Measurements from ENCODE around the gene PTGDS. TPM values are rescaled to one million over a fixed set of nuclear protein-coding genes. Genes with fewer than 3 reads are reported as not detected.

PTGDS gene
- polyA plus RNA-seq, 4 donors, result 27.8 to 104 (median 33.5) TPM

GRCh38 chr9:136972335-136972734 is 5.0 kb upstream of the PTGDS start:
- DNase-seq (ENCODE audit: low read depth in 4 of 4, low spot score in 3 of 4), result no peak

- no peak for DNase-seq (ENCODE audit: low read depth in 4 of 4, low spot score in 3 of 4)
These were observed 4.6 kb upstream of the PTGDS start for GRCh38 chr9:136972743-136973142.

GRCh38 chr9:136973618-136974617 is 3.4 kb upstream of the PTGDS start:
- no peak for DNase-seq (ENCODE audit: low read depth in 4 of 4, low spot score in 3 of 4)

GRCh38 chr9:136974817-136975535 is 2.3 kb upstream of the PTGDS start:
- no peak for DNase-seq (ENCODE audit: low read depth in 4 of 4, low spot score in 3 of 4)

- no peak for DNase-seq (ENCODE audit: low read depth in 4 of 4, low spot score in 3 of 4)
These were observed 1.7 kb upstream of the PTGDS start for GRCh38 chr9:136975644-136976043.

- no peak for DNase-seq (ENCODE audit: low read depth in 4 of 4, low spot score in 3 of 4)
These were observed 357 bp downstream of the PTGDS start for GRCh38 chr9:136977649-136978072.

DNA sequence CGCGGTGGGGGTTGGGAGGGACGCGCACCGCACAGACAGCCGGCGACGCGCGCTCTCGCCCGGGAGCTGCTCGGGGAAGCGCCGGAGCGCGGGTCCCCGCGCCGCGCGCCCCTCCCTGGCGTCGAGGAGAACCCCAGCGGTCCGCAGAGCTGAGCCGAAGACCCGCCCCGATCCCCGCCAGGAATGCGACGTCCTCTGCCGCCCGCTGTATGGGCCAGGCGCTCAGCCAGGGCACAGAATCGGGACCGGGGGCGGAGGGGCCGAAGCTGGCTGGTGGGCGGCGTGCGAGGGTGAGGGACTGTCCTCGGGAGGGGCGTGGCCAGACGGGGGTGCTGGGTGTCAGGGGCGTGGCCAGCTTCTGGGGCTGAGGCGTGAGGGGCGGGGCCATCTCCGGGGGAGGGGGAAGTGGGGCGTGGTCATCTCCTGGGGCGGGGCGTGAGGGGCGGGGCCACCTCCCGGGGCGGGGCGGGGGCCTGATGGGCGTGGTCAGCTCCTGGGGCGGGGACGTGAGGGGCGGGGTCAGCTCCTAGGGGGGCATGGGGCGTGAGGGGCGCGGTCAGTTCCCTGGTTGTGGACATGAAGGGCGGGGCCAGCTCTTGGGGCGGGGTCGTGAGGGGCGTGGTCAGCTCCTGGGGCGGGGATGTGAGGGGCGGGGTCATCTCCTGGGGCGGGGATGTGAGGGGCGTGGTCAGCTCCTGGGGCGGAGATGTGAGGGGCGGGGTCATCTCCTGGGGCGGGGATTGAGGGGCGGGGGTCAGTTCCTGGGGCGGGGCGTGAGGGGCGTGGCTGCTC is 965 bp downstream of the PTGDS start:
- DNase-seq (ENCODE audit: low read depth in 4 of 4, low spot score in 3 of 4), result no peak

DNA sequence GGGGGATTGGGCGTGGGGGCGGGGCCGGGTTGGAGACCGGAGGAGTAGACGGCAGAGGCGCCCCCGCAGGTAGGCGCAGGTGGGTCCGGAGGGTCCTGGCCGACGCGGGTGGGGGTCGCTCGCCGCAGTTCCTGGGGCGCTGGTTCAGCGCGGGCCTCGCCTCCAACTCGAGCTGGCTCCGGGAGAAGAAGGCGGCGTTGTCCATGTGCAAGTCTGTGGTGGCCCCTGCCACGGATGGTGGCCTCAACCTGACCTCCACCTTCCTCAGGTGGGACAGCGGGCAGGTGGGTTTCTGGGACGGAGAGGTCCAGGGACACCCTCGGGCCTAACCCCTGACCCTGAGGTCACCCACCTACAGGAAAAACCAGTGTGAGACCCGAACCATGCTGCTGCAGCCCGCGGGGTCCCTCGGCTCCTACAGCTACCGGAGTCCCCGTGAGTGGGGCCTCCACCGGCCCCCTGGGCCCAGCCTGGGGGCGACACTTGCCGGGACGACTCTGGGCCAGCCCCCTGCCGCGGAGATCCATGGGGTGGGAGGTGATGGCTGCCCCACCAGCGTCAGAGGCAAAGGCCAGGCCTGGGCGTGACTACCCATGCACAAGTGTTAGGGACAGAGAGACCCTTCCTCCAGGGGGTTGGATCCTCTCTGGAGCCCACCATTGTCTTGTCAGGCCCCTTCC is 1.7 kb downstream of the PTGDS start:
- no peak for DNase-seq (ENCODE audit: low read depth in 4 of 4, low spot score in 3 of 4)

DNA sequence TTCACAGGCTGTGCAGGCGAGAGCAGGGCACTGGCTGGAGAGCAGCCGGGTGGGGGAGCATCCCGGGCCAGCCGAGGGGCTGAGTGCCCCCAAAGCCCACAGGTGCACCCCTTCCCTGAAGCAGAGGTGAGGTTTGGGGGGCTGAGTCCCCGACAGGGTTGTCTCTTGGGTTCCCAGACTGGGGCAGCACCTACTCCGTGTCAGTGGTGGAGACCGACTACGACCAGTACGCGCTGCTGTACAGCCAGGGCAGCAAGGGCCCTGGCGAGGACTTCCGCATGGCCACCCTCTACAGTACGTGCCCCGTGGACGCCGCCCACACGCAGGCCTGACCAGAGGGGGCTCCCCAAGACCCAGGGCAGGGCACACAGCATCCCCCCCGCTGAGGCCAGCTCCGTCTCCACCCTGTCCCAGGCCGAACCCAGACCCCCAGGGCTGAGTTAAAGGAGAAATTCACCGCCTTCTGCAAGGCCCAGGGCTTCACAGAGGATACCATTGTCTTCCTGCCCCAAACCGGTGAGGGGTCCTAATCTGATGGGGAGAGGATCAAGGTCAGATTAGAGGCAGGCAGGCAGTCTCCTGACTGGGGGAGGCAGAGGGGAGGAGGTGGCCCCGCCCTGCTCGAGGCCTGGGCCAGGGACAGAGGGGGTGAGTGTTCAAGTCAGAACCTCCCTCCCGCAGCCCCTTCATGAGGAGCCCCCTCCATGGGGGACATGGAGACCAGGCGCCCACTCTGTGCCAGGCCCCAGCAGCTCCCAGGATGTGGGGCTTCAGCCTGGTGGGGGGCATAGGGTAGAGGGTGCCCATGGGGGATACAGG is 2.7 kb downstream of the PTGDS start:
- no peak for DNase-seq (ENCODE audit: low read depth in 4 of 4, low spot score in 3 of 4)

DNA sequence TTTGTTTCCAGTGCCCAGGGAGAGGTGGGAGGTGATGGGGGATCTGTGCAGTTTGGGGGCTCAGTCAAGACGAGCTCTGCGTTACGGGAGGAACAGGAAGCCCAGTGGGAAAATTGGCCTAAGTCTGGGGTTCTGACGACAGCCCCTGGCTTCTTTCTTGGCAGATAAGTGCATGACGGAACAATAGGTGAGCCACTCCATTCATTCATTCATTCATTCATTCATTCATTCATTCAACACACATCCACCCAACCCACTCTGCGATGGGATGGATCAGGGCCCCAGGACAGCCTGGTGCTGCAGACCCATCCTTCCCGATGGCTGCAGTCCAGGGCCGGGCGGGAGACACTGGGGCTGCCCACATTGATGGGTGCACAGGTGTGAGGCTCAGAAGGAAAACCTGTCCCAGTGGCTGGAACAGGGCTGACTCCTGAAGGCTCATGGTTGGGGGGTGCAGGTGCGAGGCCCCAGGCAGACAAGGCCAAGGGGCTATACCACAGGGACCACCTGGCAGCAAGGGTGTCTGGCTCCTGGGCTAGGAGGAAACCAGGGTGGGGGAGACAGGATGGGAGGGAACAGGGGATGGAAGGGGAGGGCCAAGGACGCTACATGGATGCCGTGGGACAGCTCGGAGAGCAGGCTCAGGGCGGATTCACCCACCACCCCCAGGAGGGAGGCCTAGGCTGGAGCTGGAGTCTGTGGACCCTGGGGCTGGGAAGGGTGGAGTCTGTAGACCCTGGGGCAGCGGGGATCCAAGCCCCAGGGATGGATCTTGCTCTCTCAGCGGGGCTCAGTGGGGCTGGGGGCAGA is 3.6 kb downstream of the PTGDS start:
- DNase-seq (ENCODE audit: low read depth in 4 of 4, low spot score in 3 of 4), result no peak

DNA sequence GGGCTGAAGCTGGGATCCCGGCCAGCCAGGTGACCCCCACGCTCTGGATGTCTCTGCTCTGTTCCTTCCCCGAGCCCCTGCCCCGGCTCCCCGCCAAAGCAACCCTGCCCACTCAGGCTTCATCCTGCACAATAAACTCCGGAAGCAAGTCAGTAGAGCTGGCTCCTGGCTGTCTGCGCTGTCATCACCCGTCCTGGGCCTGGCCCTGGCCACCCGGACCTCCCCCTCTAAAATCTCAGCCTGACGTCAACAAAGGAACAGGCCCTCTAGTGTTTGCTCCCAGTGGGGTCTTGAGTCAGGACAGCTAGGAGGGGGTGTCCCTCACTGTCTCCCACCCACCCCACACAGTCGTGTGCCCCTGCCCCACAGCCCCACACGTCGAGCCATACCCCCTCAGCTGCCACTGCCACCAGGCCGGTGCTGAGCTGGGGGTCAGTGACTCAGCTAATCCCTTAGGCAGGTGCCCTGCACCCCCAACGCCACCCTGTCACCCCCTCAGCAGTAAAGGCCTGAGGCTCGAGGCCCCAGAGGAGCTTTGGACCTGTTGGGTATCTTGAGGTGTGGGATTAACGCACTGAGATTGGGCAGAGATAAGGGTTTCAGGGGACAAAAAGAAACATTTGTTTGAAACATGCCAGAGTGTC is 4.4 kb downstream of the PTGDS start:
- DNase-seq (ENCODE audit: low read depth in 4 of 4, low spot score in 3 of 4), result no peak

DNA sequence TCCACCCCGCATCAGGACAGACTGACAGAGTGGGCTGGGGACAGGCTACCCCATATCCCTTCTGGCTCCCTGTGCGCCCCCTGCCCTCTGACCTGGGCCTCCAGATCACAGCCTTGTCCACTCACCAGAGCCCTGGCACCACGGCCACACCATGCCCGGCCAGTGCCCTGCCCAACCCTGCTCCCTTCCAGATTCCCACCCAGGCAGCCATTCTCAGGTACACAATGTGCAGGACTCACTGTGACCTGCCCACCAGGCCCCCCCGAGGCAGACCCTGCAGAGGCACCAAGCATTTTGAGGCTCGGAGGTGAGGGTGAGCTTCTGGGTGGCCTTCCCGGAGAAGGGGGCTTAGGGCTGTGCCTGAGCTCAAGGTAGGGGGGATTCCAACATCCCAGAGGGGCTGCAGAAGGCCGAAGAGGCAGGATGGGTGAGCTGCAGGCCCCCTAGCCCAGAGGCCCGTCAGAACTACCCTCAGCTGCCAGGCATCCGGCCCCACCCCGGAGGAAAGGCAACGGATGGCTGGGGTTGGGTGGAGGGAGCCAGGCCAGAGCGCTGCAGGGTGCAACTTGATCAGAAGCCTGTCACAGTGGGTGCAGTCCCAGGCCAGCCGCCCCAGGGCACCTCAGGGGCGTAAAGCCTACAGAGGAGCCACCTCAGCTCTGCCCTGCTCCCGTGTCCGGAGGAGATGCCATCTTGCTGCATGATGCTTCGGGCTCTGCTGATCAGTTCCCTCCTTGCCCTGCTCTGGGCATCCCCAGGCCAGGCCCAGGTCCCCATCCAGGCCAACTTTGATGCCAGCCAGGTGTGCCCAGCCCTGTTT is 5.1 kb downstream of the PTGDS start, which contains the start of gene LCNL1:
TSS of gene LCNL1 (plus strand) at position 762 of the 820 bp plus-strand sequence. CDS start 594 bp downstream, outside the sequence.
- DNase-seq (ENCODE audit: low read depth in 4 of 4, low spot score in 3 of 4), result no peak

DNA sequence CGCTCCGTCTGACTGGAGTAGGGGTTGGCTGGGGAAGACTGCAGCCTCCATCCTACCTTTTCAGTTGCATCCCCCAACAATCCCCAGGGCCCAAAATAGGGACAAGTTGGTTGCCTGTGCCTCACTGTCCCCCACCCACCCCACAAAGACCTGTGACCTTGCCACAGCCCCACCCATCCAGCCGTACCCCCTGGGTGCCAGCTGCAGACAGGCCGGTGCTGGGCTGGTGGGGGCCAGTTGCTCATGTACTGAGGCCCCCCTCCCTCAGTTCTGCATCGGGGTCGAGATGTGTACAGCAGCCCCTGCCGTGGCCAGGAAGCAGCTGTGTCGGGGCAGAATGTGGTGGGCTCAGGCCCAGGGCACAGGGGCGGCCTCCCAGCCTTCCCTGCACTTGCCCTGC is 5.9 kb downstream of the PTGDS start:
- no peak for DNase-seq (ENCODE audit: low read depth in 4 of 4, low spot score in 3 of 4)

DNA sequence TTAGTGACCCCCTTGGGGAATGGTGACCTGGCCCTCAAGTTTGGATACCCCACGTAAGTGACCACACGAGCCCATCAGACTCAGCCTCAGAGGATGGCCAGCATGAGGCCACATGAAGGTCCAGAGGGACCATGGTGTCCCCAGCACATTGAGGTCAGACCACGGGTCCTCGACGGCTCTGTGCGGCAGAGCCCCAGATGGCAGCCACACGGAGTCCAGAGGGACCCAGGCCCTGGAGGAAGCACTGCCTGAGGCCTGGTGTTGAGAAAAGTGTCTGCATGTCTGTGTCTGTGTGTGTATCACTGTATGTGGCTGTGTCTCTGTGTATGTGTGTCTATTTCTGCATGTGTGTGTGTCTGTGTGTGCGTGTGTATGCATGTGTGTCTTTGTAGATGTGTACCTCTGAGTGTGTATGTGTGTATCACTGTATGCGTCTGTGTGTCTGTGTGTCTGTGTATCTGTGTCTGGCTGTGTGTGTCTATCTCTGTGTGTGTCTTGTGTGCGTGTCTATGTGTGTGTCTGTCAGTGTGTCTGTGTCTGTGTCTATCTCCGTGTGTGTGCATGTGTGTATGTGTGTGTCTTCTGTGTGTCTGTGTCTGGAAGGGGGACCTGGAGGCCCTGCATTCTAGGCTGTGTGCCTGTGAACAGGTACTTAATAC is 6.5 kb downstream of the PTGDS start:
- no peak for DNase-seq (ENCODE audit: low read depth in 4 of 4, low spot score in 3 of 4)

DNA sequence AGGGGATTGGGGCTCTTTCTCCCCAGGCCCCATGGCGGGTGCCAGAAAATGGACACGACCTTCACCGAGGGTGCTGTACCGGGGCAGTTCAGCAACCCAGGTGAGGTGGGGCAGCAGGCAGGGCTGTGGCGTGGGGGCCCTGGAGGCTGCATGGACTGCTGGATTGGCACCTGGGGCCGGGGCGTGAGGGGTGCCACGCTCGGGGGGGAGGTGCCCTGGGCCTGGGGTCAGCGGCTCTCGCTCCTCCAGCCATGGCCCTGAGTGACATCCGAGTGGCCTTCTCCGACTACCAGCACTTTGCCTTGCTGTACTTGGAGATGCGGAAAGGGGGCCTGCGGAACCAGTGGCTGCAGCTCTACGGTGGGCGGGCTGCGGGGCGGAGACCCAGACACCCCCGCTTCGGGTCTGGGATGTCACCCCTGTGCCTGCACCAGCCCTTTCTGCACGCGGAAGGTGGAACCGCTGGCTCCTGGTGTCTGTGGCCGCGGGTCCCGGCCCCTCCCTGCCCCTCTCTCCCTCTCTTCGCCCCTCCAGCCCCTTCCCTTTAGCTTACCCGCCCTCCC is 7.2 kb downstream of the PTGDS start:
- no peak for DNase-seq (ENCODE audit: low read depth in 4 of 4, low spot score in 3 of 4)

GRCh38 chr9:136985027-136985602 is 7.8 kb downstream of the PTGDS start:
- no peak for DNase-seq (ENCODE audit: low read depth in 4 of 4, low spot score in 3 of 4)

All from right renal pelvis (tissue), 4 donors.